Body of pancreas (tissue), 4 donors: Measurements from ENCODE around the gene DDX6. TPM values are rescaled to one million over a fixed set of nuclear protein-coding genes. Genes with fewer than 3 reads are reported as not detected.
A peak's percentile ranks its signal among the peaks of the same experiment; 100 is the strongest.

Source experiments
- ATAC-seq: fragments of 150-250 bp; one replicate; pipeline ENCODE4 v1.9.1; 2016
- DNase-seq, 4 donors: peaks; one replicate each; pipeline ENCODE4 v3.0.0-alpha.2; 2019
- H3K27ac ChIP-seq, 4 donors: fragments of 200-600 bp; sonication (generic); 1 replicate in 3 of 4; 2 replicates in 1 of 4; pipeline versions ENCODE4 v1.5.1 to v1.6.1; 2016 to 2019; ENCODE audit warnings: mild to moderate bottlenecking in 1 of 4, mixed read lengths in 1 of 4, moderate library complexity in 1 of 4
- H3K27me3 ChIP-seq, 2 donors: fragments of 200-600 bp; sonication (generic); one replicate each; pipeline ENCODE4 v1.6.0; 2016; ENCODE audit warnings: mild to moderate bottlenecking in 1 of 2
- H3K36me3 ChIP-seq, 2 donors: fragments of 200-600 bp; sonication (generic); replicated peaks in 1 of 2; 2 replicates each; pipeline ENCODE4 v1.5.1; 2016; ENCODE audit warnings: low read depth in 2 of 2; ENCODE audit not compliant: insufficient read depth in 1 of 2
- H3K4me1 ChIP-seq: fragments of 200-600 bp; sonication (generic); one replicate; pipeline ENCODE4 v1.6.0; 2016
- H3K4me3 ChIP-seq, 2 donors: fragments of 200-600 bp; sonication (generic); 1 replicate in 1 of 2; 2 replicates in 1 of 2; pipeline ENCODE4 v1.5.1; 2016 to 2019
- H3K9me3 ChIP-seq, 3 donors: fragments of 200-600 bp; sonication (generic); 1 replicate in 2 of 3; 2 replicates in 1 of 3; pipeline ENCODE4 v1.5.1; 2016
- CTCF ChIP-seq, 7 experiments: fragments of 450-650 bp in 4 of 7; fragments of 200-600 bp in 3 of 7; sonication (generic) in 3 of 7; IDR thresholded peaks; one replicate each; pipeline ENCODE4 v1.5.1; 2016 to 2019; ENCODE audit warnings: antibody characterized with exemption in 7 of 7
- POLR2A ChIP-seq, 3 donors: fragments of 450-650 bp; IDR thresholded peaks; one replicate each; pipeline ENCODE4 v1.6.1; 2016; ENCODE audit warnings: antibody characterized with exemption in 3 of 3, mild to moderate bottlenecking in 2 of 3
- WGBS, 2 donors: methylation state at CpG; one replicate each; pipeline ENCODE4 v1.1.5; 2017; 5-methylcytosine and 5-hydroxymethylcytosine counted together
- intact Hi-C: fragments of 100-400 bp; cut with DNase I; formaldehyde crosslinking; loops from one replicate; pipeline ENCODE4 v1.15.1; 2023
- total RNA-seq, 2 donors: library from RNA; depleted of rRNA; stranded (reverse); fragments of >200 nt; gene quantifications; one replicate each; pipeline ENCODE4 v1.1.0, GENCODE V29; 2016

The DDX6 gene
- total RNA-seq, 2 donors from 2014 or later: 63.3 to 69.8 TPM

- TF ChIP-seq POLR2A (IDR thresholded peaks at IDR 0.05) (no peak), CTCF (IDR thresholded peaks at IDR 0.05) (no peak)
- no peaks in the 10 kb centered on the region for H3K36me3 ChIP-seq
- WGBS, 2 donors: 3 to 10% methylated on average over 25 to 36 of the region's 39 CpGs
- DNase-seq (peak in 3 of 4 donors; percentile 28 to 48 (median 41)), ATAC-seq (no peak)
- H3K9me3 ChIP-seq: no peaks in the 10 kb centered on the region
- H3K4me3 ChIP-seq: peak overlapping the region; percentile 53 to 71
- intact Hi-C loops: no loop called here
- H3K27me3 ChIP-seq: no peaks in the 10 kb centered on the region
- H3K4me1 ChIP-seq: peaks cover 30% of the 10 kb centered on the region
- peak overlapping the region; percentile 98 to 99 (median 98) for H3K27ac ChIP-seq
These were observed 1.1 kb upstream of the DDX6 start for GRCh38 chr11:118791961-118792569.

GRCh38 chr11:118790357-118791110, 430 bp downstream of the DDX6 start:
- 0 to 1% methylated on average over 32 to 53 of the region's 54 CpGs for WGBS, 2 donors
- intact Hi-C loops: no loop called here
- Histone ChIP-seq H3K9me3 (no peaks in the 10 kb centered on the region), H3K27ac (peak overlapping the region; percentile 98 to 99 (median 98)), H3K4me3 (peak overlapping the region; percentile 53 to 71), H3K4me1 (peaks cover 45% of the 10 kb centered on the region), H3K36me3 (no peaks in the 10 kb centered on the region), H3K27me3 (no peaks in the 10 kb centered on the region)
- DNase-seq (peak in 3 of 4 donors; percentile 60 to 67 (median 67)), ATAC-seq (peak; percentile 51)
- TF ChIP-seq POLR2A (IDR thresholded peaks at IDR 0.05): peak in 1 of 3 donors; percentile 22
- TF ChIP-seq CTCF (IDR thresholded peaks at IDR 0.05): peak in 5 of 7 experiments; percentile 14 to 62 (median 19)

- intact Hi-C loops: no loop called here
- H3K36me3 ChIP-seq: no peaks in the 10 kb centered on the region
- no peak for ATAC-seq
- WGBS, 2 donors: 0 to 1% methylated on average over 18 of the region's 18 CpGs
- peak in 1 of 7 experiments; percentile 6 for TF ChIP-seq CTCF (IDR thresholded peaks at IDR 0.05)
- TF ChIP-seq POLR2A (IDR thresholded peaks at IDR 0.05): peak in 2 of 3 donors; percentile 50 to 52
- H3K27ac ChIP-seq: peak overlapping the region; percentile 98 to 99 (median 98)
- H3K27me3 ChIP-seq: no peaks in the 10 kb centered on the region
- peak in 3 of 4 donors; percentile 25 to 49 (median 29) for DNase-seq
- peaks cover 53% of the 10 kb centered on the region for H3K4me1 ChIP-seq
- no peaks in the 10 kb centered on the region for H3K9me3 ChIP-seq
- peak overlapping the region; percentile 53 to 71 for H3K4me3 ChIP-seq
These were observed 1.2 kb downstream of the DDX6 start for GRCh38 chr11:118789501-118790356.

- Histone ChIP-seq H3K27ac (peak overlapping the region in 1 of 4 donors; percentile 32), H3K4me1 (peaks cover 62% of the 10 kb centered on the region)
These were observed 4.3 kb downstream of the DDX6 start for GRCh38 chr11:118786657-118787056.

More at GRCh38 chr11:118786657-118787056, 4.3 kb downstream of the DDX6 start:
- H3K9me3 ChIP-seq: no peaks in the 10 kb centered on the region
- H3K36me3 ChIP-seq: no peaks in the 10 kb centered on the region
- intact Hi-C loops: no loop called here
- WGBS, 2 donors: 22 to 31% methylated on average over 2 of the region's 2 CpGs
- H3K27me3 ChIP-seq: no peaks in the 10 kb centered on the region
- H3K4me3 ChIP-seq: no peak overlapping the region
- DNase-seq (no peak), ATAC-seq (no peak)
- TF ChIP-seq POLR2A (IDR thresholded peaks at IDR 0.05) (no peak), CTCF (IDR thresholded peaks at IDR 0.05) (no peak)
